Kidney epithelial cell (primary cell): ENCODE data around the gene ZNF558. TPM values are rescaled to one million over a fixed set of nuclear protein-coding genes. Genes with fewer than 3 reads are reported as not detected.
"Not testable (repeated sequence)": the region's sequence is repeated elsewhere in the genome, so short reads cannot be mapped to it uniquely, and the experiment has no call there.

Source experiments
- DNase-seq: peaks from one replicate; pipeline ENCODE4 v3.0.0-alpha.2; 2010; ENCODE audit warnings: low read depth
- H3K27me3 ChIP-seq: 2 replicates; pipeline ENCODE4 v1.6.0; 2011; ENCODE audit warnings: low read length; ENCODE audit not compliant: control insufficient read depth, insufficient read depth
- H3K36me3 ChIP-seq: 2 replicates; pipeline ENCODE4 v1.5.1; 2011; ENCODE audit warnings: low read length; ENCODE audit not compliant: control insufficient read depth, insufficient read depth
- H3K4me3 ChIP-seq: 2 replicates; pipeline ENCODE4 v1.5.1; 2011; ENCODE audit warnings: low read depth, mild to moderate bottlenecking, control low read depth, low read length
- CTCF ChIP-seq: IDR thresholded peaks from 2 replicates; pipeline ENCODE4 v1.5.1; 2011; ENCODE audit warnings: mild to moderate bottlenecking, moderate library complexity, low read length, control low read depth, inconsistent platforms; ENCODE audit not compliant: insufficient read depth, poor library complexity, severe bottlenecking
- total RNA-seq: library from RNA; depleted of rRNA; stranded (reverse); fragments of >200 nt; gene quantifications from 2 replicates; pipeline ENCODE4 v1.2.3, GENCODE V29; 2015

Gene ZNF558
- total RNA-seq, 1 donor from 2014 or later: 30.3 TPM

- peaks cover 1% of the 10 kb centered on the region for H3K36me3 ChIP-seq
- no peaks in the 10 kb centered on the region for H3K27me3 ChIP-seq
- TF ChIP-seq CTCF: no peak
- no peak for DNase-seq
- H3K4me3 ChIP-seq: no peak overlapping the region
Measured at GRCh38 chr19:8820234-8820633, 11.9 kb downstream of the ZNF558 start.

- H3K4me3 ChIP-seq: no peak overlapping the region
- H3K27me3 ChIP-seq: no peaks in the 10 kb centered on the region
- no peak for DNase-seq
- no peak for TF ChIP-seq CTCF
- H3K36me3 ChIP-seq: peaks cover 2% of the 10 kb centered on the region
Measured at GRCh38 chr19:8815780-8816179, 16.3 kb downstream of the ZNF558 start.

- Histone ChIP-seq H3K36me3 (peaks cover 1% of the 10 kb centered on the region), H3K4me3 (no peak overlapping the region), H3K27me3 (no peaks in the 10 kb centered on the region)
- no peak for TF ChIP-seq CTCF
- no peak for DNase-seq
Measured at GRCh38 chr19:8814176-8814575, 17.9 kb downstream of the ZNF558 start.

GRCh38 chr19:8811315-8812172, 20.6 kb downstream of the ZNF558 start:
- DNase-seq: no peak
- Histone ChIP-seq H3K27me3 (no peaks in the 10 kb centered on the region), H3K4me3 (no peak overlapping the region), H3K36me3 (peaks cover 4% of the 10 kb centered on the region)
- TF ChIP-seq CTCF: no peak

GRCh38 chr19:8806661-8807060, 25.4 kb downstream of the ZNF558 start:
- no peak for TF ChIP-seq CTCF
- Histone ChIP-seq H3K27me3 (no peaks in the 10 kb centered on the region), H3K4me3 (no peak overlapping the region), H3K36me3 (peaks cover 2% of the 10 kb centered on the region)
- no peak for DNase-seq

- H3K36me3 ChIP-seq: no peaks in the 10 kb centered on the region
- TF ChIP-seq CTCF: no peak
- no peak overlapping the region for H3K4me3 ChIP-seq
- DNase-seq: no peak
- H3K27me3 ChIP-seq: no peaks in the 10 kb centered on the region
Measured at GRCh38 chr19:8794823-8795222, 37.3 kb downstream of the ZNF558 start.

- not testable (repeated sequence) for H3K27me3 ChIP-seq, DNase-seq, H3K4me3 ChIP-seq, H3K36me3 ChIP-seq
Measured at GRCh38 chr19:8773587-8773986, 58.5 kb downstream of the ZNF558 start.

GRCh38 chr19:8769265-8769664, 62.8 kb downstream of the ZNF558 start:
- H3K4me3 ChIP-seq: not testable (repeated sequence)

More at GRCh38 chr19:8769265-8769664, 62.8 kb downstream of the ZNF558 start:
- not testable (repeated sequence) for H3K36me3 ChIP-seq, DNase-seq, H3K27me3 ChIP-seq
